OCI-LY1 (cell line): ENCODE data around the gene RGS4.

Experiments
- H2AFZ ChIP-seq: fragments of 200-600 bp; sonication (generic), shearing (Covaris generic); 2 replicates; pipeline ENCODE4 v1.6.0; 2014; ENCODE audit warnings: antibody characterized with exemption, mild to moderate bottlenecking, low read length
- H3F3A ChIP-seq: fragments of 200-600 bp; sonication (generic), shearing (Covaris generic); 2 replicates; pipeline ENCODE4 v1.6.0; 2014; ENCODE audit warnings: mild to moderate bottlenecking, antibody characterized with exemption, low read length, moderate library complexity; ENCODE audit not compliant: insufficient read depth
- H3K27ac ChIP-seq: fragments of 200-600 bp; sonication (generic); 2 replicates; pipeline ENCODE4 v1.5.1; 2014; ENCODE audit warnings: low read length, mixed run types, mild to moderate bottlenecking, low read depth; ENCODE audit not compliant: poor library complexity, severe bottlenecking
- H3K27me3 ChIP-seq: fragments of 200-600 bp; sonication (generic); 2 replicates; pipeline ENCODE4 v1.6.0; 2014; ENCODE audit warnings: antibody characterized with exemption, mild to moderate bottlenecking, low read length, moderate library complexity; ENCODE audit not compliant: insufficient read depth
- H3K36me3 ChIP-seq: fragments of 200-600 bp; sonication (generic); 2 replicates; pipeline ENCODE4 v1.6.1; 2014; ENCODE audit warnings: mild to moderate bottlenecking, antibody characterized with exemption, low read length, moderate library complexity, mixed read lengths; ENCODE audit not compliant: insufficient read depth
- H3K4me1 ChIP-seq: fragments of 200-600 bp; sonication (generic); 2 replicates; pipeline ENCODE4 v1.5.1; 2014; ENCODE audit warnings: mild to moderate bottlenecking, low read length, moderate library complexity; ENCODE audit not compliant: insufficient read depth, severe bottlenecking
- H3K4me2 ChIP-seq: fragments of 200-600 bp; sonication (generic), shearing (Covaris generic); 2 replicates; pipeline ENCODE4 v1.6.1; 2014; ENCODE audit warnings: low read length
- H3K4me3 ChIP-seq: fragments of 200-600 bp; sonication (generic); 2 replicates; pipeline ENCODE4 v1.5.1; 2014; ENCODE audit warnings: low read length, low read depth, mild to moderate bottlenecking, mixed read lengths; ENCODE audit not compliant: poor library complexity, severe bottlenecking
- H3K79me2 ChIP-seq: fragments of 200-600 bp; shearing (Covaris generic); 2 replicates; pipeline ENCODE4 v1.6.1; 2016; ENCODE audit warnings: mixed run types, low read length, mixed read lengths; ENCODE audit not compliant: insufficient read depth
- H3K9ac ChIP-seq: fragments of 200-600 bp; sonication (generic), shearing (Covaris generic); 2 replicates; pipeline ENCODE4 v1.6.1; 2014; ENCODE audit warnings: mild to moderate bottlenecking, low read length, mixed read lengths
- H3K9me2 ChIP-seq: fragments of 200-600 bp; sonication (generic), shearing (Covaris generic); 2 replicates; pipeline ENCODE4 v1.6.1; 2014; ENCODE audit warnings: low read depth, mild to moderate bottlenecking, low read length, mixed read lengths
- H3K9me3 ChIP-seq: fragments of 200-600 bp; shearing (Covaris generic); 2 replicates; pipeline ENCODE4 v1.6.1; 2014; ENCODE audit warnings: low read length, mixed read lengths
- H4K20me1 ChIP-seq: fragments of 200-600 bp; sonication (generic), shearing (Covaris generic); 2 replicates; pipeline ENCODE4 v1.6.0; 2016; ENCODE audit warnings: mild to moderate bottlenecking, low read length; ENCODE audit not compliant: insufficient read depth
- EZH2 ChIP-seq: fragments of 200-600 bp; sonication (generic), shearing (Covaris generic); IDR thresholded peaks from 2 replicates; pipeline ENCODE4 v1.8.0; 2017; ENCODE audit warnings: borderline replicate concordance, mixed run types, mild to moderate bottlenecking, antibody characterized with exemption, low read length, moderate library complexity, mixed read lengths
- TF ChIP-seq, protein P1 (sequence below): fragments of 200-600 bp; sonication (generic), shearing (Covaris generic); IDR thresholded peaks from 2 replicates; pipeline ENCODE4 v1.5.1; 2017; ENCODE audit warnings: mild to moderate bottlenecking, antibody characterized with exemption, low read length, moderate library complexity, mixed read lengths

Gene RGS4

DNA sequence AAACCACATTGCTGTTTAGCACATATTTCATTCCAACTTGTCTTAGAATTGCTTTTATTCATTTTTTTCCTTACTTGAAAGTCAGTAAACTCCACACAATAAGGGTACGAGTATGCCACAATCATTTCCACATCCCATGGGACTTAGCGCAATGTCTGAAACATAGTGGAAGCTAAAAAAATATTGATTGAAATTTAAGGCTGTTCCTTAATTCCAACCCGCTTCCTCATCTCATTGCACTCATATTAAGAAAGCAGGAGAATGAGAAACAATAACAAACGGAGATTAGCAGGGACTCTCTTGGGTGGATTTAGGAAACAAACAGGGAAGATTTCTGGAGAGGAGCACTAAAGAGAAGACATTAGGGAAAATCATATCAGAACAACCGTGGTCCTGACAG lies 39.3 kb upstream of the RGS4 start:
- H3K9me3 ChIP-seq: no peaks in the 10 kb centered on the region
- no peak overlapping the region for H3K9ac ChIP-seq
- no peaks in the 10 kb centered on the region for H3F3A ChIP-seq
- H3K27me3 ChIP-seq: no peaks in the 10 kb centered on the region
- no peaks in the 10 kb centered on the region for H4K20me1 ChIP-seq
- no peak overlapping the region for H3K4me2 ChIP-seq
- H3K9me2 ChIP-seq: no peaks in the 10 kb centered on the region
- no peak overlapping the region for H3K4me3 ChIP-seq
- TF ChIP-seq EZH2: no peak
- TF ChIP-seq, protein P1, sequence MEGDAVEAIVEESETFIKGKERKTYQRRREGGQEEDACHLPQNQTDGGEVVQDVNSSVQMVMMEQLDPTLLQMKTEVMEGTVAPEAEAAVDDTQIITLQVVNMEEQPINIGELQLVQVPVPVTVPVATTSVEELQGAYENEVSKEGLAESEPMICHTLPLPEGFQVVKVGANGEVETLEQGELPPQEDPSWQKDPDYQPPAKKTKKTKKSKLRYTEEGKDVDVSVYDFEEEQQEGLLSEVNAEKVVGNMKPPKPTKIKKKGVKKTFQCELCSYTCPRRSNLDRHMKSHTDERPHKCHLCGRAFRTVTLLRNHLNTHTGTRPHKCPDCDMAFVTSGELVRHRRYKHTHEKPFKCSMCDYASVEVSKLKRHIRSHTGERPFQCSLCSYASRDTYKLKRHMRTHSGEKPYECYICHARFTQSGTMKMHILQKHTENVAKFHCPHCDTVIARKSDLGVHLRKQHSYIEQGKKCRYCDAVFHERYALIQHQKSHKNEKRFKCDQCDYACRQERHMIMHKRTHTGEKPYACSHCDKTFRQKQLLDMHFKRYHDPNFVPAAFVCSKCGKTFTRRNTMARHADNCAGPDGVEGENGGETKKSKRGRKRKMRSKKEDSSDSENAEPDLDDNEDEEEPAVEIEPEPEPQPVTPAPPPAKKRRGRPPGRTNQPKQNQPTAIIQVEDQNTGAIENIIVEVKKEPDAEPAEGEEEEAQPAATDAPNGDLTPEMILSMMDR: no peak
- no peak overlapping the region for H2AFZ ChIP-seq
- H3K36me3 ChIP-seq: no peaks in the 10 kb centered on the region
- H3K27ac ChIP-seq: no peak overlapping the region
- H3K79me2 ChIP-seq: no peaks in the 10 kb centered on the region
- H3K4me1 ChIP-seq: no peaks in the 10 kb centered on the region

DNA sequence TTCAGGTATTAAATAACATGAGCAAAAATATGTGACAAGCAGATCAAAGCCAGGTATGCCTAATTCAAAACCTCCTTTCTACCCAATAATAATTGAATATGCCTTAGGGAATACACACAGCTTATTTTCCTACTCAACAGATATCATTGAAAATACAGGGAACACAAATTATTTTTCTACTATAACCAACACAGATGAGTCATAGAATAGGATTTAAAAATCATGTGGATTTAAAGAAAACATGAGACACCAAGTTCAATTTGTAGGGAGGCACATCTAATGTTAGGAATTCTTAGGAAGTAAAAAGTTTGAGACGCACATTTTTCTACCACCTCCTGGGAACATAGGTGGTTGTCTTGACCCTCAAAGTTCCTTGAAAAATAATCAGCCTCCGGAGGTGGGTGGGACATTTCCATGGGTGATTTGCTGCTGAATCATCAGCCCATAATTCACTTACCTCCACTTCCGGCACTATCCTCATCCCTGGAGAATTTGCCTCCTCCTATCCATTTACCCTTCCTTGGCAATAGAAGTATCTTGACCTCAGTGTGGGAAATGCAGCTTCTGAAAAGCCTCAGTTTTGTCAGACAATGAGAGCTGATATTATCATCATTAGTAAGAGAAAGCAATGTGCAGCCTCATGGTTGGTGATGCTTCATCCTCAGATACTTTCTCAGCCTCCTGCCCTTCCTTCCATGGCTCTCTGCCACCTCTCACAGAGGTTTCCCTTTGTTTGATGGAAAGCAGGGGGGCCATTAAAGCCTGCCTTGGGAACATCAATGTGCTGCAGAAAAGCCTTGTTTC lies 33.5 kb upstream of the RGS4 start:
- H3K9ac ChIP-seq: no peak overlapping the region
- no peaks in the 10 kb centered on the region for H3K9me3 ChIP-seq
- H3F3A ChIP-seq: no peaks in the 10 kb centered on the region
- no peaks in the 10 kb centered on the region for H3K27me3 ChIP-seq
- no peak overlapping the region for H3K4me2 ChIP-seq
- H3K4me3 ChIP-seq: no peak overlapping the region
- H3K4me1 ChIP-seq: no peaks in the 10 kb centered on the region
- no peaks in the 10 kb centered on the region for H3K36me3 ChIP-seq
- TF ChIP-seq, protein P1: no peak
- no peak for TF ChIP-seq EZH2
- H2AFZ ChIP-seq: no peak overlapping the region
- no peak overlapping the region for H3K27ac ChIP-seq
- no peaks in the 10 kb centered on the region for H3K9me2 ChIP-seq
- H4K20me1 ChIP-seq: no peaks in the 10 kb centered on the region
- H3K79me2 ChIP-seq: no peaks in the 10 kb centered on the region

DNA sequence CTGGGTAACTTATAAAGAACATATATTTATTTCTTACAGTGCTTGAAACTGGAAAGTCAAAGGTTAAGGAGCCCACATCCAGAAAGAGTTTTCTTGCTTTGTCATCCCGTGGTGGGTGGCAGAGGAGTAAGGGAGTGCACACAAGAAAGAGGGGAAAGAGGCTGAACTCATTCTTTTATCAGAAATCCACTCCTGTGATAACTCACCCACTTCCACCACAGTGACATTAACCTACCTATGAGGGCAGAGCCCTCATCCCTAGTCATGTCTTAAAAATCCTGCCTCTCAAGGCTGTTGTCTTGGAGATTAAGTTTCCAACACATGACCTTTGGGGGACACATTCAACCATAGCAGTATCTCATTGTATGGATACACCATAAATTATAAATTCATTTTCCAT lies 32.5 kb upstream of the RGS4 start:
- no peaks in the 10 kb centered on the region for H3K9me2 ChIP-seq
- H3K4me3 ChIP-seq: no peak overlapping the region
- no peak overlapping the region for H2AFZ ChIP-seq
- H3K9me3 ChIP-seq: no peaks in the 10 kb centered on the region
- H3K79me2 ChIP-seq: no peaks in the 10 kb centered on the region
- H3K4me2 ChIP-seq: no peak overlapping the region
- no peaks in the 10 kb centered on the region for H3K36me3 ChIP-seq
- TF ChIP-seq, protein P1: no peak
- TF ChIP-seq EZH2: no peak
- H4K20me1 ChIP-seq: no peaks in the 10 kb centered on the region
- H3K9ac ChIP-seq: no peak overlapping the region
- no peak overlapping the region for H3K27ac ChIP-seq
- H3F3A ChIP-seq: no peaks in the 10 kb centered on the region
- no peaks in the 10 kb centered on the region for H3K27me3 ChIP-seq
- H3K4me1 ChIP-seq: no peaks in the 10 kb centered on the region
